ENCODE data around the gene TMEM130.
"Not testable (repeated sequence)": the region's sequence is repeated elsewhere in the genome, so short reads cannot be mapped to it uniquely, and the experiment has no call there.

Gene TMEM130

DNA sequence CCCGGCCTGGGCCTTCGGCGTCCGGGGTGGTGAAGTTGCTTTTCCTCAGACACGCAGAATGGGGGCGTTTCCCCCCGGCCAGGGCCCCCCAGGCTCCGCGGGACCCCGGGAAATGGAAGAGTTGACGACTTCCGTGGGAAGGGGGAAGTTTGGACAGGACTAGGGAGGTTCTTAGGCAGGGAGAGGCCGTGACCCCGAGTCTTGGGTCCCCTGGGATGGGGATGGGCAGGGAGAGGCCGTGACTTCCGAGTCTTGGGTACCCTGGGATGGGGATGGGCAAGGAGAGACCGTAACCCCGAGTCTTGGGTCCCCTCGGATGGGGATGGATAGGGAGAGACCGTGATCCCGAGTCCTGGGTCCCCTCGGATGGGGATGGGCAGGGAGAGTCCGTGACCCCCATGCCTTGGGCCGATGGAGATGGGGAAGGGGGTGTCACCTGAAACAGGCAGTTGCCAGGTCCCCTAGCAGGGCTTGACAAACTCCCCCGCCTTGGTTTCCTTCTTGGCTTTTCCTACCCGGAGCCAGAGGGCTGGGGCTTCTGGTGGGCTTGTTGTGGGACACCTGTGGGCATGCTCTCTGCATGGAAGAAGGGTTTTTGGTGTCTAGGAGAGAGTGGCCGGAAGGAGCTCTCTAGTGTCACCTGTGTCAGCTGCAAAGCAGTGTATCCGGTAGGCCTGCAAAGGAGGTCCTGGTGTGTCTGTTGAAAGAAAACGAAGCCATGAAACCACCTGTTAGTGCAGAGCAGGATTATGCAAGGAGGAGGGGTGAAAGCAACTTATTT lies 9.6 kb upstream of the TMEM130 start:
- DNase-seq (ENCODE audit: insufficient read length, low spot score) (peak; percentile 50), FAIRE-seq (peak; percentile 90)
- TF ChIP-seq POLR2A (IDR thresholded peaks at IDR 0.05; ENCODE audit: low read depth, low read length) (no peak), POU2F2 (IDR thresholded peaks at IDR 0.05; ENCODE audit: low read depth, low read length) (no peak), SPI1 (IDR thresholded peaks at IDR 0.05; ENCODE audit: low read depth, low read length) (no peak)

- peak; percentile 85 for DNase-seq (ENCODE audit: insufficient read length, low spot score)
- peak; percentile 60; the same call in 1 of the 2 replicates for TF ChIP-seq POLR2A (IDR thresholded peaks at IDR 0.05; ENCODE audit: low read depth, low read length)
- no peak; the same call in 1 of the 2 replicates for TF ChIP-seq POLR2AphosphoS5 (IDR thresholded peaks at IDR 0.05; ENCODE audit: low read depth, low read length)
- TF ChIP-seq TAF1 (IDR thresholded peaks at IDR 0.05; ENCODE audit: low read depth, low read length): no peak; the same call in 1 of the 2 replicates
- 0 out of 2 replicates have a peak, but pooled peaks have one; percentile 17 for TF ChIP-seq SPI1 (IDR thresholded peaks at IDR 0.05; ENCODE audit: low read depth, low read length)
- TF ChIP-seq PAX5 (IDR thresholded peaks at IDR 0.05; ENCODE audit: insufficient read depth, low read length, severe bottlenecking): no peak
- peak; percentile 50; the same call in 1 of the 2 replicates for TF ChIP-seq POU2F2 (IDR thresholded peaks at IDR 0.05; ENCODE audit: low read depth, low read length)
- peak; percentile 91 for FAIRE-seq
These were observed 8.8 kb upstream of the TMEM130 start, which contains the start of gene TRRAP for GRCh38 chr7:98878365-98879197. Gene TRRAP, plus strand, starts transcription at chr7:98878532. Its CDS starts 2,619 bp downstream, at chr7:98881151.

DNA sequence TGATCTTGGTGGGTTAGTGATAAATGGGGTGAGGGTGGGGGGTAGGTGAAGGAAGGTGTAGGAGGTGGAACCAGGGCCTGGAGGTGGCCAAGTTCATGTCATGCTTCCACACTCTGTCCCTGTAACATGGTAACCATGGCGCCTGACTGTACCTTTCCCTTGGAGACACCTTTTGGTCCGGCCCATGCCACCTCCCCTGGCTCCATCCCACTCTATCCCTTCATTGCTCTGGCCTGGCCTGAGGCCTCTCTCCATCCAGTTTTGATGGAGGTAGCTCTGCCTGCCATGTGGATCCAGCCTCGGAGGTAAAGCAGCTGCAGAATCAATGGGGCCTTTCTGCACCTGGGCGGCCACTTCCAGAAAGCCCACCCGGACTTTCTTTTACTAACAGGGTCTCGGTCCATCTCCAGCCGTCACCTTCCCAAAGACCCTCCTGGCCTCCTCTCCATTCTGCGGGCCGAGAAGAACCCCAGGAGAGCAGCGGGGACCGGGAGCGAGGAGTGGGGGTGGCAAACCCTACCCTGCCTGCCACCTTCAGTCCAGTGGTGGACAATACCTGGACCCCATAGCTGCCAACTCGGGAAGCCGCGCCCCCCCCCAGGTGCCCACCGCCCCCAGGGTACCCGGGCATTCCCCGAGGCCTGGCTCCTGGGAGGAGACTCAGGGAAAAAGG lies 8.0 kb upstream of the TMEM130 start:
- no peak for TF ChIP-seq PAX5 (IDR thresholded peaks at IDR 0.05; ENCODE audit: insufficient read depth, low read length, severe bottlenecking)
- TF ChIP-seq TAF1 (IDR thresholded peaks at IDR 0.05; ENCODE audit: low read depth, low read length): no peak
- no peak for TF ChIP-seq POLR2AphosphoS5 (IDR thresholded peaks at IDR 0.05; ENCODE audit: low read depth, low read length)
- TF ChIP-seq POLR2A (IDR thresholded peaks at IDR 0.05; ENCODE audit: low read depth, low read length): no peak
- no peak for TF ChIP-seq POU2F2 (IDR thresholded peaks at IDR 0.05; ENCODE audit: low read depth, low read length)
- no peak for TF ChIP-seq SPI1 (IDR thresholded peaks at IDR 0.05; ENCODE audit: low read depth, low read length)
- no peak for DNase-seq (ENCODE audit: insufficient read length, low spot score)
- no peak for FAIRE-seq

DNA sequence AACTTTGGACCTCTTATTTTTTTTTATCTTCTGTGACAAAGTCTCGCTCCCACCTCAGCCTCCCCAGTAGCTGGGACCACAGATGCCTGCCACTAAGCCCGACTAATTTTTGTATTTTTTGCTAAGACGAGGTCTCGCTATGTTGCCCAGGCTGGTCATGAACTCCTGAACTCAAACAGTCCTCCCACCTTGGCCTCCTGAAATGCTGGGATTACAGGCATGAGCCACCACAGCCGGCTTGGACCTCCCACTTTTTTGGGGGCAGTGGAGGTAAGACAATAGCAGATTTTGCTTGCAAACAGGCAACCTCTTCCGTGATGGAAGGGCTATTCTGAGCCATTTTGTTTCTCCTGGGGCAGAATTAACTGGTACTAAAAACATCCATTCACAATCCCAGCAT lies 7.3 kb upstream of the TMEM130 start:
- no peak for TF ChIP-seq POU2F2 (IDR thresholded peaks at IDR 0.05; ENCODE audit: low read depth, low read length)
- TF ChIP-seq PAX5 (IDR thresholded peaks at IDR 0.05; ENCODE audit: insufficient read depth, low read length, severe bottlenecking): no peak
- no peak for TF ChIP-seq TAF1 (IDR thresholded peaks at IDR 0.05; ENCODE audit: low read depth, low read length)
- TF ChIP-seq POLR2AphosphoS5 (IDR thresholded peaks at IDR 0.05; ENCODE audit: low read depth, low read length): no peak
- TF ChIP-seq POLR2A (IDR thresholded peaks at IDR 0.05; ENCODE audit: low read depth, low read length): no peak
- TF ChIP-seq SPI1 (IDR thresholded peaks at IDR 0.05; ENCODE audit: low read depth, low read length): no peak
- FAIRE-seq (no peak), DNase-seq (ENCODE audit: insufficient read length, low spot score) (no peak)

- DNase-seq (ENCODE audit: insufficient read length, low spot score): no peak
- FAIRE-seq: no peak
- no peak for TF ChIP-seq POU2F2 (IDR thresholded peaks at IDR 0.05; ENCODE audit: low read depth, low read length)
These were observed 5.7 kb upstream of the TMEM130 start for GRCh38 chr7:98875501-98875900.

DNA sequence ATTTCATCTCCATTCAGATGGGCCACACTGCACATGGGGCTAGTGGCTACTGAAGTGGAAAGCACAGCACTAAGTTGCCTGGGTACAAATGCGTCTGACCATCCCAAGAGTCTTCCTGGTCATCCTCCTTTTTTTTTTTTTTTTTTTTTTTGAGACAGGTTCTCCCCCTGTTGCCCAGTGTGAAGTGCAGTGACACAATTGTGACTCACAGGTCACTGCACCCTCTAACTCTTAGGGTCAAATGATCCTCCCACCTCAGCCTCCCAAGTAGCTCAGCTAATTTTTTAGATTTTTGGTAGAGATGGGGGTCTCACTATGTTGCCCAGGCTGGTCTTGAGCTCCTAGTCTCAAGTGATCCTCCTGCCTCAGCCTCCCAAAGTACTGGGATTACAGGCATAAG lies 5.1 kb upstream of the TMEM130 start:
- TF ChIP-seq POLR2AphosphoS5 (IDR thresholded peaks at IDR 0.05; ENCODE audit: low read depth, low read length) (no peak), SPI1 (IDR thresholded peaks at IDR 0.05; ENCODE audit: low read depth, low read length) (no peak), POU2F2 (IDR thresholded peaks at IDR 0.05; ENCODE audit: low read depth, low read length) (no peak), TAF1 (IDR thresholded peaks at IDR 0.05; ENCODE audit: low read depth, low read length) (no peak), POLR2A (IDR thresholded peaks at IDR 0.05; ENCODE audit: low read depth, low read length) (no peak)
- no peak for DNase-seq (ENCODE audit: insufficient read length, low spot score)
- FAIRE-seq: no peak

GRCh38 chr7:98873610-98874009 lies 3.8 kb upstream of the TMEM130 start:
- not testable (repeated sequence) for FAIRE-seq; DNase-seq (ENCODE audit: insufficient read length, low spot score)

DNA sequence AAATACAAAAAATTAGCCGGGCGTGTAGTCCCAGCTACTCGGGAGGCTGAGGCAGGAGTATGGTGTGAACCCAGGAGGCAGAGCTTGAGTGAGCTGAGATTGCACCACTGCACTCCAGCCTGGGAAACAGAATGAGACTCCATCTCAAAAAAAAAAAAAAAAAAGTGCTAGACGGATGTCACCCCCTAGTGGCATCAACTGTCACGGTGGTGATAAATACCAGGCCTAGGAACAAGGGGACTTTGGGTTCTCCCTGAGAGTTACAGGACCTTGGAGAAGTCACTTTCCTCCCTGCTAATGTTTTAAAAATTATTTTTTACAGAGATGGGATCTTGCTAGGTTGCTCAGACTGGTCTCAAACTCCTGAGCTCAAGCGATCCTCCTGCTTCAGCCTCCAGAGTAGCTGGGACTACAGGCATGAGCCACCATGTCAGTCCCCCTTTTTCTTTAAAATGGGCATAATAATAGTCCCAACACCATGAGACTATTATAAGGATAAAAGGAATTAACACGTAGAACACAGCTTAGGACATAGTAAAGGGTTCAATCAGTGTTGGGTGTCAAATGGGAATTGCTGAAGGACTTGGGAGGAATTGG lies 2.6 kb upstream of the TMEM130 start:
- DNase-seq (ENCODE audit: insufficient read length, low spot score) (no peak), FAIRE-seq (no peak)
- TF ChIP-seq POU2F2 (IDR thresholded peaks at IDR 0.05; ENCODE audit: low read depth, low read length) (no peak), POLR2A (IDR thresholded peaks at IDR 0.05; ENCODE audit: low read depth, low read length) (no peak)

- DNase-seq (ENCODE audit: insufficient read length, low spot score) (no peak), FAIRE-seq (no peak)
- TF ChIP-seq PAX5 (IDR thresholded peaks at IDR 0.05; ENCODE audit: insufficient read depth, low read length, severe bottlenecking) (no peak), POLR2A (IDR thresholded peaks at IDR 0.05; ENCODE audit: low read depth, low read length) (no peak)
These were observed 1.1 kb upstream of the TMEM130 start for GRCh38 chr7:98870807-98871491.

All from GM12891 (cell line).